HG03565 (cell line): ENCODE measurements around the gene SLC12A1.
A peak's percentile ranks its signal among the peaks of the same experiment; 100 is the strongest.

Experiments used
- ATAC-seq: cut with Tn5 transposase; IDR thresholded peaks from one replicate; pipeline ENCODE4 v1.9.1; 2021; ENCODE audit warnings: mild to moderate bottlenecking, moderate library complexity; ENCODE audit not compliant: unreplicated experiment

The SLC12A1 gene

GRCh38 chr15:48205981-48206380, at the start of gene SLC12A1:
TSS of gene SLC12A1 (plus strand) at chr15:48206302. CDS start at chr15:48207720, 1,418 bp downstream.
- no peak for ATAC-seq

GRCh38 chr15:48168616-48169015, 37.5 kb upstream of the SLC12A1 start:
- no peak for ATAC-seq

GRCh38 chr15:48170981-48171380, 35.1 kb upstream of the SLC12A1 start:
- no peak for ATAC-seq

GRCh38 chr15:48175126-48175525, 31.0 kb upstream of the SLC12A1 start:
- ATAC-seq = peak; percentile 24

- no peak for ATAC-seq
Measured at GRCh38 chr15:48176112-48176511, 30.0 kb upstream of the SLC12A1 start.

- no peak for ATAC-seq
Measured at GRCh38 chr15:48176957-48177356, 29.1 kb upstream of the SLC12A1 start.

GRCh38 chr15:48177383-48177765, 28.7 kb upstream of the SLC12A1 start:
- peak; percentile 52 for ATAC-seq

GRCh38 chr15:48177766-48178647, 28.1 kb upstream of the SLC12A1 start, which contains the start of gene MYEF2:
TSS of gene MYEF2 (minus strand) at chr15:48178295. CDS start at chr15:48178237, 58 bp downstream.
- peak; percentile 55 for ATAC-seq

- ATAC-seq = no peak
Measured at GRCh38 chr15:48178648-48178931, 27.5 kb upstream of the SLC12A1 start.

GRCh38 chr15:48182749-48183148, 23.4 kb upstream of the SLC12A1 start:
- no peak for ATAC-seq

GRCh38 chr15:48185529-48185928, 20.6 kb upstream of the SLC12A1 start:
- ATAC-seq = no peak

GRCh38 chr15:48186271-48186670, 19.8 kb upstream of the SLC12A1 start:
- ATAC-seq = no peak

- no peak for ATAC-seq
Measured at GRCh38 chr15:48190932-48191573, 15.0 kb upstream of the SLC12A1 start.

GRCh38 chr15:48191574-48192225, 14.4 kb upstream of the SLC12A1 start, which contains the start of gene CTXN2:
TSS of gene CTXN2 (plus strand) at chr15:48191665. CDS start at chr15:48201301, 9,636 bp downstream.
- ATAC-seq = no peak

- ATAC-seq = no peak
Measured at GRCh38 chr15:48202068-48202467, 4.0 kb upstream of the SLC12A1 start.

GRCh38 chr15:48221261-48221660, 15.2 kb downstream of the SLC12A1 start:
- no peak for ATAC-seq

GRCh38 chr15:48221885-48222284, 15.8 kb downstream of the SLC12A1 start:
- no peak for ATAC-seq

GRCh38 chr15:48222627-48223026, 16.5 kb downstream of the SLC12A1 start:
- no peak for ATAC-seq

- ATAC-seq = no peak
Measured at GRCh38 chr15:48225771-48226170, 19.7 kb downstream of the SLC12A1 start.

- no peak for ATAC-seq
Measured at GRCh38 chr15:48230498-48230897, 24.4 kb downstream of the SLC12A1 start.

GRCh38 chr15:48233246-48233645, 27.1 kb downstream of the SLC12A1 start:
- ATAC-seq = no peak

GRCh38 chr15:48239334-48239733, 33.2 kb downstream of the SLC12A1 start:
- ATAC-seq = no peak
